ACC112 (cell line): Measurements from ENCODE around the gene BSCL2.
"Not testable (repeated sequence)": the region's sequence is repeated elsewhere in the genome, so short reads cannot be mapped to it uniquely, and the experiment has no call there.

Source experiments
- H2AFZ ChIP-seq: fragments of 200-600 bp; sonication (generic); one replicate; pipeline ENCODE4 v1.6.0; 2017; ENCODE audit warnings: antibody characterized with exemption, low read length; ENCODE audit not compliant: unreplicated experiment
- H3K27ac ChIP-seq: fragments of 200-600 bp; sonication (generic); 2 replicates; pipeline ENCODE4 v1.5.1; 2014; ENCODE audit warnings: low read depth, mild to moderate bottlenecking, antibody characterized with exemption, low read length, moderate library complexity
- H3K27me3 ChIP-seq: fragments of 200-600 bp; sonication (generic); 2 replicates; pipeline ENCODE4 v1.6.1; 2014; ENCODE audit warnings: mild to moderate bottlenecking, antibody characterized with exemption, low read length, moderate library complexity, mixed read lengths; ENCODE audit not compliant: insufficient read depth
- H3K36me3 ChIP-seq: fragments of 200-600 bp; sonication (generic); 2 replicates; pipeline ENCODE4 v1.6.1; 2016; ENCODE audit warnings: mild to moderate bottlenecking, antibody characterized with exemption, low read length, moderate library complexity, mixed read lengths; ENCODE audit not compliant: insufficient read depth
- H3K4me1 ChIP-seq: fragments of 200-600 bp; sonication (generic); one replicate; pipeline ENCODE4 v1.6.1; 2016; ENCODE audit warnings: low read length, mixed read lengths; ENCODE audit not compliant: insufficient read depth, unreplicated experiment, control insufficient read depth
- H3K4me3 ChIP-seq: fragments of 200-600 bp; sonication (generic); 2 replicates; pipeline ENCODE4 v1.5.1; 2014; ENCODE audit warnings: mild to moderate bottlenecking, low read depth, low read length
- H3K79me2 ChIP-seq: fragments of 200-600 bp; sonication (generic); one replicate; pipeline ENCODE4 v1.6.0; 2016; ENCODE audit warnings: low read length; ENCODE audit not compliant: control insufficient read depth, unreplicated experiment, insufficient read depth

Gene BSCL2

GRCh38 chr11:62687508-62688396 lies 19.5 kb downstream of the BSCL2 start:
- H3K79me2 ChIP-seq, result no peaks in the 10 kb centered on the region
- H3K27ac ChIP-seq, result no peak overlapping the region
- H3K36me3 ChIP-seq, result peaks cover 12% of the 10 kb centered on the region; the same call in 1 of the 2 replicates
- H3K27me3 ChIP-seq, result no peaks in the 10 kb centered on the region
- H2AFZ ChIP-seq, result no peak overlapping the region
- H3K4me3 ChIP-seq, result no peak overlapping the region
- peaks cover 15% of the 10 kb centered on the region for H3K4me1 ChIP-seq

GRCh38 chr11:62682518-62682917 lies 24.7 kb downstream of the BSCL2 start:
- Histone ChIP-seq H3K4me3 (no peak overlapping the region), H3K27ac (no peak overlapping the region)

GRCh38 chr11:62680825-62681240 lies 26.4 kb downstream of the BSCL2 start:
- no peaks in the 10 kb centered on the region for H3K27me3 ChIP-seq
- no peak overlapping the region for H3K27ac ChIP-seq
- H3K4me1 ChIP-seq, result peaks cover 19% of the 10 kb centered on the region
- peaks cover 12% of the 10 kb centered on the region for H3K79me2 ChIP-seq
- H3K36me3 ChIP-seq, result no peaks in the 10 kb centered on the region
- H2AFZ ChIP-seq, result peak overlapping the region; percentile 36
- H3K4me3 ChIP-seq, result no peak overlapping the region

More at GRCh38 chr11:62682518-62682917, 24.7 kb downstream of the BSCL2 start:
- H3K79me2 ChIP-seq, result peaks cover 12% of the 10 kb centered on the region
- H3K27me3 ChIP-seq, result no peaks in the 10 kb centered on the region
- no peak overlapping the region for H2AFZ ChIP-seq
- no peaks in the 10 kb centered on the region for H3K36me3 ChIP-seq
- H3K4me1 ChIP-seq, result peaks cover 14% of the 10 kb centered on the region

DNA sequence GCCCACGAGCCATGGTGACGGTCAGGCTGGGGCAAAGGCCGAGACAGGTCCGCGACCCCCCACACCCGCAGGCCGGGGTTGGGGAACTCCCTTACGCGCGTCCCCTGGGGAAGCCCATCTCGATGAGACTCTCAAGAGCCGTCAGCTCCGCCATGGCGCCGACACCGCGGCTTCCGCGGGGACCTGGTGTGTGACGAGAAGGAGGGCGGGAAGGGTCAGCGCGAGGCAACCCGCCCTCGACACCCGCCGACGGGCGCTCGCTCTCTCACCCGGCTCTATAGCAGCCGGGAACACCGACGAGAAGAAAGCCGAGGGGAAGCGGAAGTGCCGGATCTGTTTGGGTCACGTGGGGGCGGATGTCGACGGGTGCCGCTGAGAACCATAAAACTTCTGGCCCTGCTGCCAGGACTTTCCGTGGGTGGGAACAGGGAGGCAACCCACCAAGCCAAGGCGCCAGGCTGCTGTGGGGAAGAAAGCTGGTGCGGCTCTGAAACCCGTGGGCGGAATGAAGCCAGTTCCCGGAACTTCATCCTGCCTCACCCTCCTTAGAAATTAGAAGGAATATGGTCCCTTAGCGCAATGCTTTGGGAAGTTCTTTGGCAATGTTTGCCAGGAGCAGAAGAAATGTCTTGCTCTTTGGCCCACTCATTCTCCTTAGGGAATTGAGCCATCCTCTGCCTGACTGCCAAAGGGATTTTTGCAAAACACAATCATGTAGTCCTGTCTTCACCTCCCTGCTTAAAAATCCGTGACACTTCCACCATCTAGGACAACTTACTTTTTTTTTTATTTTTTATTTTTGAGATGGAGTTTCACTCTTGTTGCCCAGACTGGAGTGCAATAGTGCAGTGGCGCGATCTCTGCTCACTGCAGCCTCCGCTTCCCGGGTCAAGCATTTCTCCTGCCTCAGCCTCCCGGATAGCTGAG lies 28.2 kb downstream of the BSCL2 start, which contains the start of gene UBXN1:
Gene UBXN1, minus strand, starts transcription at position 304 of the 927 bp plus-strand sequence. Its CDS starts 150 bp downstream, at position 154.
- peak within 1 kb of the TSS; percentile 70 for H2AFZ ChIP-seq
- peaks cover 13% of the 10 kb centered on the region for H3K79me2 ChIP-seq
- H3K27me3 ChIP-seq, result no peaks in the 10 kb centered on the region
- peaks cover 19% of the 10 kb centered on the region for H3K4me1 ChIP-seq
- H3K4me3 ChIP-seq, result peak within 1 kb of the TSS; percentile 99
- H3K27ac ChIP-seq, result peak within 1 kb of the TSS; percentile 83
- no peaks in the 10 kb centered on the region for H3K36me3 ChIP-seq

DNA sequence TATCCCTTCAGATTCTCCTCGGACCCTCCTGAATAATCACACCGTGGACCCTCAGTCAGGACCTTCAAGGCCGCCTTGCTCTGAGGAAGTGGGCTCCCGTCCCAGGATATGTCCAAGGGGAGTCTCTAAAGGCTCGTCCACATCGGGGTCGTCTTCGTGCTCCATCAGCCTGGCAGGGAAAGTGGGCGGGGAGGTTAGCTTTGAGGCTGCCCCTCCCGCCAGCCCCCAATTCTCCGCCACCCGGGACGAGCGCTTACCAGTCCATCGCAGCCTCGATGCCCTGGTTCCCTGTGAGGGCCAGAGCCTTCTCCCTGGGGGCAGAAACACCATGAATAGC lies 28.8 kb downstream of the BSCL2 start:
- peaks cover 19% of the 10 kb centered on the region for H3K4me1 ChIP-seq
- H3K4me3 ChIP-seq, result peak overlapping the region; percentile 99
- no peaks in the 10 kb centered on the region for H3K36me3 ChIP-seq
- peak overlapping the region; percentile 83 for H3K27ac ChIP-seq
- peak overlapping the region; percentile 70 for H2AFZ ChIP-seq
- H3K79me2 ChIP-seq, result peaks cover 15% of the 10 kb centered on the region
- H3K27me3 ChIP-seq, result no peaks in the 10 kb centered on the region

DNA sequence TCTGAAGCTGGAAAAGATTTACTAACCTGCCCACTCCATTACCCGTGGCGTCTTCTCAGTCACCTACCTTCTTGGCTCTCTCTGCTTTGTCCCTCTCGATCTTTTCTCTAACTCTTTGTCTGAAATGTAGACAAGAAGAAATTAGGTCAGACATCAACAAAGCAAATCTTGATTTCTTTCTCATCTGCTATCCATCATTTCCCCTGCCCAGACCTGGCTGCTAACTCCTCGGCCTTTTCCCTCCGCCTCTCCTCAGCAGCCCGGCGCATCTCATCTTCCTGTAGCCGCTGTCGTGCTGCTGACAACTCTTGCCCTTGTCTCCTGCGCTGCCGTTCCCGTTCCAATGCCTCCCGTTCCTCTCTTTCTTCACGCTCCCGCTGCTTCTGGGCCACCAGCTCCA lies 29.5 kb downstream of the BSCL2 start:
- Histone ChIP-seq H3K79me2 (peaks cover 20% of the 10 kb centered on the region), H3K4me1 (peaks cover 25% of the 10 kb centered on the region), H3K36me3 (no peaks in the 10 kb centered on the region), H3K4me3 (peak overlapping the region; percentile 99), H3K27ac (no peak overlapping the region), H2AFZ (no peak overlapping the region), H3K27me3 (no peaks in the 10 kb centered on the region)

DNA sequence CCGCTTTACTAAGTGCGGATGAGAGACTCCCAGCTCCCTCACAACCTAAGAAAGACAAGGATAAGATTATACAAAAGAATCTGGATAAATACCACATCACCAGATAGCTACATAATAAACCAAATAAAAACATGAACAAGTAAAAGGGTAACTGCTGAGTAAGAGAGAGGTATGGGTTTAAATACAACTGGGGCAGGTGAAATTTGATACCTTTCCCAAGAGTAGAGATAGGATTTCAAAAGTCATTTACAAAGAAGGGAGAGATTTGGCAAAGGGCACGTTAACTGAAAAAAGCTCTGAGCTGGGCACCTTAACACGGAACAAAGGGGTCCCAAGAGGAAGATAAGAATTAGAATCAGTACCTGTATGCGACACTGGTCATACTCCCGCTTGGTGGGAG lies 30.1 kb downstream of the BSCL2 start:
- Histone ChIP-seq H3K27ac (no peak overlapping the region), H3K4me3 (peak overlapping the region; percentile 99; the same call in 1 of the 2 replicates), H3K4me1 (peaks cover 29% of the 10 kb centered on the region), H3K27me3 (no peaks in the 10 kb centered on the region), H3K79me2 (peaks cover 24% of the 10 kb centered on the region), H3K36me3 (no peaks in the 10 kb centered on the region), H2AFZ (no peak overlapping the region)

DNA sequence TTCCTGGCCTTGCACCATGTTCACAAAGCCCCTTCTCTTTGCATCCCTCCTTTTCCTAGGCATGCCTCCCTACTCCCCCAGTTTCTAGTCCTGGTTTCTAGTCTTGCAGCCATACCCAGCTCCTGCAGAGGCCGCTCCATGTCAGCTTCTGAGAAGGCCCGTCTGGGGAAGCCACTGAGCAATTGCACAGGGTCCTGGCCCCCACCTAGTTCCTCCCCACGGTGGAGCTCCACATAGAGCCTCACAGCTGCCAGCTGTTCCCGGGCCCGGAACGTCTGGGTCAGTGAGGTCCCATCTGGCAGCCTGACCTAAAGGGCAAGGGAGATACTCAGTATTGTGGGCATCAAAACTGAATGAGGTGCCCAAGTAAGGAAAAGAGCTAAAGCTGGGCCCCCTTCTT lies 30.5 kb downstream of the BSCL2 start:
- Histone ChIP-seq H3K36me3 (no peaks in the 10 kb centered on the region), H3K27me3 (no peaks in the 10 kb centered on the region), H3K4me3 (no peak overlapping the region), H3K27ac (no peak overlapping the region), H2AFZ (no peak overlapping the region), H3K79me2 (peaks cover 28% of the 10 kb centered on the region), H3K4me1 (peaks cover 29% of the 10 kb centered on the region)

- Histone ChIP-seq H3K79me2 (peaks cover 28% of the 10 kb centered on the region), H3K4me1 (peaks cover 22% of the 10 kb centered on the region)
- not testable (repeated sequence) for H3K27me3 ChIP-seq, H2AFZ ChIP-seq, H3K36me3 ChIP-seq, H3K4me3 ChIP-seq, H3K27ac ChIP-seq
Observed at GRCh38 chr11:62675415-62675814, 31.8 kb downstream of the BSCL2 start.

DNA sequence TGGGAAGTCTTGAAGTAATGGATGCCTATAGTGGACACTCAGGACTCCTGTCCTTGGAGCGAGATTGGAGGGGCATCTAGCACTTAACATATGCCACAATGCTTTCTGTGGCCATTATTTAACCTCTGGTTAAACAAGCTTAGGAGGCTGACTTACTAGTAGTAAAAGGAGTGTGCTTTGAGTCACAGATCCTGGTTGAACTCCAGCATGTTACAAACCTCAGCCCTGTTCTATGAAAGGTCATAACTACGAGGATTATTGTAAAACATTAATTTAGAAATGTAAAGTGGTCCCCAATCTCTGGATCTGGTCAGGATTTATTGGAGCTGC lies 34.1 kb downstream of the BSCL2 start:
- peak overlapping the region; percentile 84; the same call in 1 of the 2 replicates for H3K4me3 ChIP-seq
- H3K4me1 ChIP-seq, result peaks cover 31% of the 10 kb centered on the region
- no peaks in the 10 kb centered on the region for H3K27me3 ChIP-seq
- H3K79me2 ChIP-seq, result peaks cover 21% of the 10 kb centered on the region
- no peaks in the 10 kb centered on the region for H3K36me3 ChIP-seq
- peak overlapping the region; percentile 34 for H3K27ac ChIP-seq
- no peak overlapping the region for H2AFZ ChIP-seq
